DOHH2 (cell line): ENCODE results near the gene ATP2A2.

Experiments used
- H3F3A ChIP-seq: fragments of 200-600 bp; sonication (generic), shearing (Covaris generic); 2 replicates; pipeline ENCODE4 v1.6.0; 2016; ENCODE audit warnings: antibody characterized with exemption, mild to moderate bottlenecking; ENCODE audit not compliant: control insufficient read depth, insufficient read depth
- H3K27ac ChIP-seq: fragments of 200-600 bp; sonication (generic); 2 replicates; pipeline ENCODE4 v1.5.1; 2014; ENCODE audit warnings: low read depth, mild to moderate bottlenecking, low read length, moderate library complexity
- H3K27me3 ChIP-seq: fragments of 200-600 bp; sonication (generic); 2 replicates; pipeline ENCODE4 v1.6.1; 2014; ENCODE audit warnings: mild to moderate bottlenecking, low read length, mixed read lengths; ENCODE audit not compliant: control insufficient read depth
- H3K36me3 ChIP-seq: fragments of 200-600 bp; sonication (generic); 2 replicates; pipeline ENCODE4 v1.6.1; 2014; ENCODE audit warnings: mild to moderate bottlenecking, low read length, moderate library complexity, mixed read lengths; ENCODE audit not compliant: control insufficient read depth
- H3K4me1 ChIP-seq: fragments of 200-600 bp; sonication (generic); 2 replicates; pipeline ENCODE4 v1.6.1; 2014; ENCODE audit warnings: mild to moderate bottlenecking, low read length, mixed read lengths; ENCODE audit not compliant: control insufficient read depth
- H3K4me2 ChIP-seq: fragments of 200-600 bp; sonication (generic); 2 replicates; pipeline ENCODE4 v1.6.0; 2014; ENCODE audit warnings: mild to moderate bottlenecking, low read length, moderate library complexity
- H3K4me3 ChIP-seq: fragments of 200-600 bp; sonication (generic); 2 replicates; pipeline ENCODE4 v1.5.1; 2014; ENCODE audit warnings: mild to moderate bottlenecking, low read length, mixed read lengths
- H3K79me2 ChIP-seq: fragments of 200-600 bp; sonication (generic); 2 replicates; pipeline ENCODE4 v1.6.1; 2014; ENCODE audit warnings: mild to moderate bottlenecking, low read length, mixed read lengths; ENCODE audit not compliant: control insufficient read depth
- H3K9me2 ChIP-seq: fragments of 200-600 bp; sonication (generic); replicated peaks from 2 replicates; pipeline ENCODE4 v1.6.1; 2014; ENCODE audit warnings: mild to moderate bottlenecking, low read length, mixed read lengths; ENCODE audit not compliant: control insufficient read depth
- H3K9me3 ChIP-seq: fragments of 200-600 bp; sonication (generic); 2 replicates; pipeline ENCODE4 v1.6.1; 2014; ENCODE audit warnings: antibody characterized with exemption, low read length, mixed read lengths; ENCODE audit not compliant: control insufficient read depth, insufficient read depth
- H4K20me1 ChIP-seq: fragments of 200-600 bp; sonication (generic); 2 replicates; pipeline ENCODE4 v1.6.0; 2014; ENCODE audit warnings: low read depth, mild to moderate bottlenecking, antibody characterized with exemption, low read length, moderate library complexity; ENCODE audit not compliant: control insufficient read depth, insufficient read depth
- CTCF ChIP-seq: fragments of 200-600 bp; sonication (generic); IDR thresholded peaks from one replicate; pipeline ENCODE4 v1.5.1; 2014; ENCODE audit warnings: antibody characterized with exemption, mild to moderate bottlenecking, low read depth, low read length; ENCODE audit not compliant: poor library complexity, severe bottlenecking
- EZH2phosphoT487 ChIP-seq: fragments of 200-600 bp; sonication (generic); IDR thresholded peaks from 2 replicates; pipeline ENCODE4 v1.6.1; 2017; ENCODE audit warnings: borderline replicate concordance, mild to moderate bottlenecking, antibody characterized with exemption, low read length, moderate library complexity, mixed read lengths

ATP2A2 gene

GRCh38 chr12:110281549-110282299 lies 677 bp downstream of the ATP2A2 start:
- Histone ChIP-seq H3K4me2 (peak overlapping the region; percentile 78), H3F3A (peaks cover 4% of the 10 kb centered on the region; the same call in 1 of the 2 replicates), H3K9me2 (no peaks in the 10 kb centered on the region), H3K4me3 (peak overlapping the region; percentile 85), H3K36me3 (peaks cover 52% of the 10 kb centered on the region), H3K9me3 (no peaks in the 10 kb centered on the region), H3K27ac (peak overlapping the region; percentile 69), H3K4me1 (peaks cover 50% of the 10 kb centered on the region), H3K79me2 (peaks cover 53% of the 10 kb centered on the region), H3K27me3 (no peaks in the 10 kb centered on the region), H4K20me1 (peaks cover 34% of the 10 kb centered on the region)
- TF ChIP-seq CTCF (no peak), EZH2phosphoT487 (no peak)

DNA sequence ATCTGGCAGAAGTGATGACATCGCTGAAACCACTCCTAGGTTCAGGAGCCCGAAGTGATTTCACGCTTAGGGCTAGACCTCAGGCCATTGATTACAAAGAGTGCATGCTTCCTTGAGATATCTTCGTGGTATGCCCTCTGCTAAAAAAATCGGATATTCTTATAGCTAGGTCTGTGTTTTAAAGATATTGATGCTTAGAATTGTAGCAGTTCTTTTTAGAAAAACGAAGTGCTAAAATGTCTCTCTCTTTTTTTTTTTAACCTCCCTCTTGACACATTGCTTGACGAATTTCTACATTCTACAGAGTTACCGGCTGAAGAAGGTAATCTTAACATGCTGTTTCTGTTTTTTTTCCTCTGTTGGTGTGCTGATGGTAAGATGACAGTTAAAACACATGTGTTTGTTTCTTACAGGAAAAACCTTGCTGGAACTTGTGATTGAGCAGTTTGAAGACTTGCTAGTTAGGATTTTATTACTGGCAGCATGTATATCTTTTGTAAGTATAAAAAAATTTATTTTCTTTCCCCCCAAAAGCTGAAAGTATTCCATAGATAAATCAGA lies 1.3 kb downstream of the ATP2A2 start:
- H3K4me1 ChIP-seq = peaks cover 50% of the 10 kb centered on the region
- H3K9me2 ChIP-seq = no peaks in the 10 kb centered on the region
- H3K9me3 ChIP-seq = no peaks in the 10 kb centered on the region
- no peak for TF ChIP-seq EZH2phosphoT487
- H3K79me2 ChIP-seq = peaks cover 60% of the 10 kb centered on the region
- peaks cover 59% of the 10 kb centered on the region for H3K36me3 ChIP-seq
- H4K20me1 ChIP-seq = peaks cover 37% of the 10 kb centered on the region
- H3F3A ChIP-seq = peaks cover 4% of the 10 kb centered on the region; the same call in 1 of the 2 replicates
- peak overlapping the region; percentile 85 for H3K4me3 ChIP-seq
- H3K27me3 ChIP-seq = no peaks in the 10 kb centered on the region
- peak overlapping the region; percentile 69 for H3K27ac ChIP-seq
- H3K4me2 ChIP-seq = peak overlapping the region; percentile 78

- no peaks in the 10 kb centered on the region for H3F3A ChIP-seq
- no peaks in the 10 kb centered on the region for H3K9me2 ChIP-seq
- peaks cover 67% of the 10 kb centered on the region for H3K36me3 ChIP-seq
- peaks cover 68% of the 10 kb centered on the region for H3K79me2 ChIP-seq
- H3K27me3 ChIP-seq = no peaks in the 10 kb centered on the region
- H3K4me1 ChIP-seq = peaks cover 50% of the 10 kb centered on the region
- peaks cover 40% of the 10 kb centered on the region for H4K20me1 ChIP-seq
- H3K4me3 ChIP-seq = peak overlapping the region; percentile 85
- no peak overlapping the region for H3K27ac ChIP-seq
- no peaks in the 10 kb centered on the region for H3K9me3 ChIP-seq
- TF ChIP-seq EZH2phosphoT487 = no peak
- TF ChIP-seq CTCF = no peak
- H3K4me2 ChIP-seq = peak overlapping the region; percentile 78
Measured at GRCh38 chr12:110282956-110283817, 2.1 kb downstream of the ATP2A2 start.
